GM23338 (cell line): ENCODE measurements around the gene DGKB.

ENCODE experiments used
- CREB1 ChIP-seq: fragments of 250-450 bp; sonication (Bioruptor Pico); IDR thresholded peaks from 2 replicates; pipeline ENCODE4 v1.5.0; 2020; ENCODE audit warnings: low read depth, mild to moderate bottlenecking, moderate library complexity
- EZH2 ChIP-seq: fragments of 200-600 bp; sonication (generic); IDR thresholded peaks from one replicate; pipeline ENCODE4 v1.8.0; 2017; ENCODE audit warnings: antibody characterized with exemption, mild to moderate bottlenecking, low read depth; ENCODE audit not compliant: unreplicated experiment
- EZH2phosphoT487 ChIP-seq: fragments of 200-600 bp; sonication (generic); IDR thresholded peaks from one replicate; pipeline ENCODE4 v1.8.1; 2018; ENCODE audit warnings: antibody characterized with exemption; ENCODE audit not compliant: unreplicated experiment
- JUNB ChIP-seq: IDR thresholded peaks from one replicate; pipeline ENCODE4 v1.6.1; 2016; ENCODE audit warnings: antibody characterized with exemption; ENCODE audit not compliant: unreplicated experiment
- POLR2AphosphoS5 ChIP-seq: IDR thresholded peaks from 2 replicates; pipeline ENCODE4 v1.6.1; 2016; ENCODE audit warnings: antibody characterized with exemption, low read depth
- STAT1 ChIP-seq: IDR thresholded peaks from one replicate; pipeline ENCODE4 v1.6.1; 2016; ENCODE audit warnings: antibody characterized with exemption; ENCODE audit not compliant: unreplicated experiment
- ZNF114 ChIP-seq: fragments of 250-450 bp; sonication (Bioruptor Pico); IDR thresholded peaks from 2 replicates; pipeline ENCODE4 v1.5.0; 2020; ENCODE audit warnings: mild to moderate bottlenecking, moderate library complexity
- ZNF331 ChIP-seq: fragments of 250-450 bp; sonication (Bioruptor Pico); IDR thresholded peaks from 2 replicates; pipeline ENCODE4 v1.5.0; 2020; ENCODE audit warnings: low read depth, mild to moderate bottlenecking, moderate library complexity
- TF ChIP-seq, protein P1 (sequence below), 2 experiments: fragments of 200-600 bp in 1 of 2; sonication (generic) in 1 of 2; conservative IDR thresholded peaks; 2 replicates each; pipeline versions ENCODE4 v1.5.1 to v1.6.1; 2016 to 2017; ENCODE audit warnings: antibody characterized with exemption in 2 of 2, low read depth in 2 of 2, mild to moderate bottlenecking in 2 of 2, moderate library complexity in 1 of 2
- TF ChIP-seq, protein P2 (sequence below): IDR thresholded peaks from one replicate; pipeline ENCODE4 v1.6.1; 2018; ENCODE audit warnings: antibody characterized with exemption; ENCODE audit not compliant: unreplicated experiment
- TF ChIP-seq, protein P3 (sequence below): IDR thresholded peaks from 2 replicates; pipeline ENCODE4 v1.6.1; 2016; ENCODE audit warnings: antibody characterized with exemption

DNA sequence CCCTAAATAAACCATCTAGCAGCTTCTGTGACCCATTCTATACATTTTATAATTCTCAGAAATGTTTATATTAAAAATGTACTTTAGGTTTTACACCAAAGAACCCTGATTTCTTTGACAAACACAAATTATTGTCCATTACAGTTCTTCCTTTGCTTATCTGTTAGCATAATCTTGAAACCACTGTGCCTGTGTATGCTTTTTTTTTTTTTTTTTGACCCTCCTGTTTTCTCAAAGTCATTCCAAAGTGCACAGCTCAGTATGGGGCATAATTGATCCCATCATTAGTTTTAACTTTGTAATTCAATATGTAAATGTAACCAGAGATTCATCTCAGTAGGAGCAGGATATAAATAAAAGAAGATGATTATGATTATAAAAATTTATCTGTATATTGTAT, 229.3 kb downstream of the DGKB start:
- TF ChIP-seq, protein P1, sequence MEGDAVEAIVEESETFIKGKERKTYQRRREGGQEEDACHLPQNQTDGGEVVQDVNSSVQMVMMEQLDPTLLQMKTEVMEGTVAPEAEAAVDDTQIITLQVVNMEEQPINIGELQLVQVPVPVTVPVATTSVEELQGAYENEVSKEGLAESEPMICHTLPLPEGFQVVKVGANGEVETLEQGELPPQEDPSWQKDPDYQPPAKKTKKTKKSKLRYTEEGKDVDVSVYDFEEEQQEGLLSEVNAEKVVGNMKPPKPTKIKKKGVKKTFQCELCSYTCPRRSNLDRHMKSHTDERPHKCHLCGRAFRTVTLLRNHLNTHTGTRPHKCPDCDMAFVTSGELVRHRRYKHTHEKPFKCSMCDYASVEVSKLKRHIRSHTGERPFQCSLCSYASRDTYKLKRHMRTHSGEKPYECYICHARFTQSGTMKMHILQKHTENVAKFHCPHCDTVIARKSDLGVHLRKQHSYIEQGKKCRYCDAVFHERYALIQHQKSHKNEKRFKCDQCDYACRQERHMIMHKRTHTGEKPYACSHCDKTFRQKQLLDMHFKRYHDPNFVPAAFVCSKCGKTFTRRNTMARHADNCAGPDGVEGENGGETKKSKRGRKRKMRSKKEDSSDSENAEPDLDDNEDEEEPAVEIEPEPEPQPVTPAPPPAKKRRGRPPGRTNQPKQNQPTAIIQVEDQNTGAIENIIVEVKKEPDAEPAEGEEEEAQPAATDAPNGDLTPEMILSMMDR (conservative IDR thresholded peaks at IDR 0.05; ENCODE audit: low read depth in 2 of 2) = no peak
- TF ChIP-seq POLR2AphosphoS5 (no peak), EZH2phosphoT487 (no peak), CREB1 (no peak), EZH2 (no peak), ZNF331 (CRISPR knock-in tag) (no peak), STAT1 (no peak), JUNB (no peak), ZNF114 (CRISPR knock-in tag) (no peak)
- TF ChIP-seq, protein P2, sequence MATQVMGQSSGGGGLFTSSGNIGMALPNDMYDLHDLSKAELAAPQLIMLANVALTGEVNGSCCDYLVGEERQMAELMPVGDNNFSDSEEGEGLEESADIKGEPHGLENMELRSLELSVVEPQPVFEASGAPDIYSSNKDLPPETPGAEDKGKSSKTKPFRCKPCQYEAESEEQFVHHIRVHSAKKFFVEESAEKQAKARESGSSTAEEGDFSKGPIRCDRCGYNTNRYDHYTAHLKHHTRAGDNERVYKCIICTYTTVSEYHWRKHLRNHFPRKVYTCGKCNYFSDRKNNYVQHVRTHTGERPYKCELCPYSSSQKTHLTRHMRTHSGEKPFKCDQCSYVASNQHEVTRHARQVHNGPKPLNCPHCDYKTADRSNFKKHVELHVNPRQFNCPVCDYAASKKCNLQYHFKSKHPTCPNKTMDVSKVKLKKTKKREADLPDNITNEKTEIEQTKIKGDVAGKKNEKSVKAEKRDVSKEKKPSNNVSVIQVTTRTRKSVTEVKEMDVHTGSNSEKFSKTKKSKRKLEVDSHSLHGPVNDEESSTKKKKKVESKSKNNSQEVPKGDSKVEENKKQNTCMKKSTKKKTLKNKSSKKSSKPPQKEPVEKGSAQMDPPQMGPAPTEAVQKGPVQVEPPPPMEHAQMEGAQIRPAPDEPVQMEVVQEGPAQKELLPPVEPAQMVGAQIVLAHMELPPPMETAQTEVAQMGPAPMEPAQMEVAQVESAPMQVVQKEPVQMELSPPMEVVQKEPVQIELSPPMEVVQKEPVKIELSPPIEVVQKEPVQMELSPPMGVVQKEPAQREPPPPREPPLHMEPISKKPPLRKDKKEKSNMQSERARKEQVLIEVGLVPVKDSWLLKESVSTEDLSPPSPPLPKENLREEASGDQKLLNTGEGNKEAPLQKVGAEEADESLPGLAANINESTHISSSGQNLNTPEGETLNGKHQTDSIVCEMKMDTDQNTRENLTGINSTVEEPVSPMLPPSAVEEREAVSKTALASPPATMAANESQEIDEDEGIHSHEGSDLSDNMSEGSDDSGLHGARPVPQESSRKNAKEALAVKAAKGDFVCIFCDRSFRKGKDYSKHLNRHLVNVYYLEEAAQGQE = no peak
- TF ChIP-seq, protein P3, sequence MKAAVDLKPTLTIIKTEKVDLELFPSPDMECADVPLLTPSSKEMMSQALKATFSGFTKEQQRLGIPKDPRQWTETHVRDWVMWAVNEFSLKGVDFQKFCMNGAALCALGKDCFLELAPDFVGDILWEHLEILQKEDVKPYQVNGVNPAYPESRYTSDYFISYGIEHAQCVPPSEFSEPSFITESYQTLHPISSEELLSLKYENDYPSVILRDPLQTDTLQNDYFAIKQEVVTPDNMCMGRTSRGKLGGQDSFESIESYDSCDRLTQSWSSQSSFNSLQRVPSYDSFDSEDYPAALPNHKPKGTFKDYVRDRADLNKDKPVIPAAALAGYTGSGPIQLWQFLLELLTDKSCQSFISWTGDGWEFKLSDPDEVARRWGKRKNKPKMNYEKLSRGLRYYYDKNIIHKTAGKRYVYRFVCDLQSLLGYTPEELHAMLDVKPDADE = no peak
